Neuronal stem cell (in vitro differentiated cells): ENCODE measurements around the gene CARMIL1.

Experiments used
- DNase-seq: peaks from one replicate; pipeline ENCODE4 v3.0.0-alpha.2; 2013; ENCODE audit warnings: low spot score
- H2AFZ ChIP-seq: one replicate; pipeline ENCODE4 v1.6.1; 2013; ENCODE audit warnings: mild to moderate bottlenecking, low read length, inconsistent platforms
- H2AK5ac ChIP-seq: 2 replicates; pipeline ENCODE4 v1.6.1; 2013; ENCODE audit warnings: low read depth, mild to moderate bottlenecking, inconsistent platforms, low read length, moderate library complexity, mixed read lengths
- H2BK120ac ChIP-seq: 2 replicates; pipeline ENCODE4 v1.6.1; 2013; ENCODE audit warnings: low read depth, mild to moderate bottlenecking, inconsistent platforms, low read length, moderate library complexity, mixed read lengths
- H2BK12ac ChIP-seq: one replicate; pipeline ENCODE4 v1.6.1; 2013; ENCODE audit warnings: low read length, inconsistent platforms
- H2BK15ac ChIP-seq: 2 replicates; pipeline ENCODE4 v1.6.1; 2013; ENCODE audit warnings: mild to moderate bottlenecking, low read length, inconsistent platforms, mixed read lengths
- H2BK5ac ChIP-seq: one replicate; pipeline ENCODE4 v1.6.1; 2013; ENCODE audit warnings: inconsistent platforms, mild to moderate bottlenecking, low read length, moderate library complexity
- H3K14ac ChIP-seq: one replicate; pipeline ENCODE4 v1.6.1; 2013; ENCODE audit warnings: low read length, inconsistent platforms
- H3K18ac ChIP-seq: 2 replicates; pipeline ENCODE4 v1.6.1; 2013; ENCODE audit warnings: low read length, inconsistent platforms
- H3K23ac ChIP-seq: 2 replicates; pipeline ENCODE4 v1.6.1; 2013; ENCODE audit warnings: low read depth, mild to moderate bottlenecking, mixed read lengths, low read length, inconsistent platforms; ENCODE audit not compliant: poor library complexity
- H3K27ac ChIP-seq: replicated peaks from 3 replicates; pipeline ENCODE4 v1.5.1; 2013; ENCODE audit warnings: low read length, inconsistent platforms
- H3K27me3 ChIP-seq, 3 experiments: 2 replicates each; pipeline ENCODE4 v1.6.1; 2013; ENCODE audit warnings: low read length in 3 of 3, mild to moderate bottlenecking in 2 of 3, inconsistent platforms in 1 of 3, low read depth in 1 of 3, mixed read lengths in 1 of 3, moderate library complexity in 1 of 3; ENCODE audit not compliant: control insufficient read depth in 3 of 3, insufficient read depth in 3 of 3
- H3K36me3 ChIP-seq, 2 donors: replicated peaks in 1 of 2; 2 replicates each; pipeline ENCODE4 v1.6.1; 2013; ENCODE audit warnings: low read length in 2 of 2; ENCODE audit not compliant: control insufficient read depth in 2 of 2, insufficient read depth in 2 of 2
- H3K4ac ChIP-seq: 2 replicates; pipeline ENCODE4 v1.6.1; 2013; ENCODE audit warnings: inconsistent platforms, mild to moderate bottlenecking, low read length, moderate library complexity
- H3K4me1 ChIP-seq, 2 donors: 1 replicate in 1 of 2; 2 replicates in 1 of 2; pipeline ENCODE4 v1.6.1; 2013; ENCODE audit warnings: low read length in 2 of 2, low read depth in 1 of 2; ENCODE audit not compliant: control insufficient read depth in 2 of 2, insufficient read depth in 1 of 2
- H3K4me2 ChIP-seq: one replicate; pipeline ENCODE4 v1.6.1; 2013; ENCODE audit warnings: mild to moderate bottlenecking, low read length, inconsistent platforms; ENCODE audit not compliant: insufficient read depth, poor library complexity, severe bottlenecking
- H3K4me3 ChIP-seq, 2 donors: 2 replicates each; pipeline ENCODE4 v1.5.1; 2013; ENCODE audit warnings: low read length in 2 of 2, mild to moderate bottlenecking in 2 of 2, inconsistent platforms in 1 of 2, moderate library complexity in 1 of 2
- H3K79me1 ChIP-seq: one replicate; pipeline ENCODE4 v1.6.1; 2013; ENCODE audit warnings: low read depth, mild to moderate bottlenecking, inconsistent platforms, low read length, moderate library complexity
- H3K9ac ChIP-seq: one replicate; pipeline ENCODE4 v1.6.1; 2013; ENCODE audit warnings: mild to moderate bottlenecking, low read depth, low read length, inconsistent platforms; ENCODE audit not compliant: poor library complexity
- H3K9me3 ChIP-seq, 2 donors: replicated peaks in 1 of 2; 2 replicates each; pipeline versions ENCODE3 to v1.6.1; 2013; ENCODE audit warnings: low read length in 2 of 2, mild to moderate bottlenecking in 2 of 2, inconsistent platforms in 1 of 2, low read depth in 1 of 2, mixed read lengths in 1 of 2, moderate library complexity in 1 of 2; ENCODE audit not compliant: control insufficient read depth in 2 of 2, insufficient read depth in 1 of 2
- H4K8ac ChIP-seq: one replicate; pipeline ENCODE4 v1.6.1; 2013; ENCODE audit warnings: low read depth, mild to moderate bottlenecking, inconsistent platforms, low read length, moderate library complexity
- H4K91ac ChIP-seq: one replicate; pipeline ENCODE4 v1.6.1; 2013; ENCODE audit warnings: low read length, low read depth, mild to moderate bottlenecking, inconsistent platforms; ENCODE audit not compliant: poor library complexity
- WGBS, 2 donors: extraction: QIAGEN DNeasy Blood & Tissue Kit; methylation state at CpG; one replicate each; pipeline ENCODE4 v1.1.7; 2013; ENCODE audit warnings: missing lambda C conversion rate in 2 of 2, mixed read lengths in 1 of 2; ENCODE audit not compliant: insufficient read length in 2 of 2, insufficient replicate concordance in 1 of 2; ENCODE audit errors: extremely low coverage in 2 of 2; 5-methylcytosine and 5-hydroxymethylcytosine counted together

Gene CARMIL1

GRCh38 chr6:25303254-25303653 lies 24.1 kb downstream of the CARMIL1 start:
- Histone ChIP-seq H3K4ac (no peak overlapping the region), H3K9me3 (peaks cover 3 to 7% of the 10 kb centered on the region in 2 donors), H3K9ac (no peak overlapping the region), H2BK15ac (no peak overlapping the region), H2AK5ac (no peak overlapping the region), H2BK120ac (no peak overlapping the region), H4K8ac (no peak overlapping the region), H3K36me3 (no peaks in the 10 kb centered on the region), H2AFZ (no peak overlapping the region), H4K91ac (no peak overlapping the region), H2BK5ac (no peak overlapping the region), H3K23ac (no peak overlapping the region), H3K4me3 (no peak overlapping the region), H3K79me1 (no peaks in the 10 kb centered on the region), H3K4me1 (peaks cover 8 to 9% of the 10 kb centered on the region in 2 donors), H3K27ac (no peak overlapping the region), H3K18ac (no peak overlapping the region), H3K4me2 (no peak overlapping the region), H3K27me3 (no peaks in the 10 kb centered on the region), H3K14ac (no peak overlapping the region), H2BK12ac (no peak overlapping the region)
- WGBS, 2 donors: no CpG with 5 or more reads among the region's 1 CpG
- no peak for DNase-seq

GRCh38 chr6:25306379-25306778 lies 27.2 kb downstream of the CARMIL1 start:
- Histone ChIP-seq H3K27me3 (no peaks in the 10 kb centered on the region), H3K9ac (no peak overlapping the region), H3K23ac (no peak overlapping the region), H4K8ac (no peak overlapping the region), H3K79me1 (no peaks in the 10 kb centered on the region), H2AFZ (no peak overlapping the region), H2BK5ac (no peak overlapping the region), H4K91ac (no peak overlapping the region), H3K4me1 (peaks cover 5 to 8% of the 10 kb centered on the region in 2 donors), H3K18ac (no peak overlapping the region), H2BK120ac (no peak overlapping the region), H3K4me3 (no peak overlapping the region), H2BK12ac (no peak overlapping the region), H3K9me3 (peaks cover 3 to 7% of the 10 kb centered on the region in 2 donors), H3K36me3 (no peaks in the 10 kb centered on the region), H2BK15ac (no peak overlapping the region), H3K14ac (no peak overlapping the region), H2AK5ac (no peak overlapping the region), H3K27ac (no peak overlapping the region), H3K4ac (no peak overlapping the region), H3K4me2 (no peak overlapping the region)
- no CpG with 5 or more reads among the region's 2 CpGs for WGBS, 2 donors
- DNase-seq: no peak

- H3K9me3 ChIP-seq: peaks cover 3 to 7% of the 10 kb centered on the region in 2 donors
- H3K79me1 ChIP-seq: no peaks in the 10 kb centered on the region
- WGBS, 2 donors: no CpG with 5 or more reads among the region's 4 CpGs
- H3K23ac ChIP-seq: no peak overlapping the region
- H2AK5ac ChIP-seq: no peak overlapping the region
- H3K18ac ChIP-seq: no peak overlapping the region
- no peak overlapping the region for H3K4me3 ChIP-seq
- H4K8ac ChIP-seq: no peak overlapping the region
- H2AFZ ChIP-seq: no peak overlapping the region
- H3K4ac ChIP-seq: no peak overlapping the region
- no peak overlapping the region for H2BK15ac ChIP-seq
- H3K36me3 ChIP-seq: no peaks in the 10 kb centered on the region
- peaks cover 0 to 3% of the 10 kb centered on the region in 2 donors for H3K4me1 ChIP-seq
- H4K91ac ChIP-seq: no peak overlapping the region
- no peak overlapping the region for H3K4me2 ChIP-seq
- H2BK120ac ChIP-seq: no peak overlapping the region
- H3K27me3 ChIP-seq: no peaks in the 10 kb centered on the region
- H3K14ac ChIP-seq: no peak overlapping the region
- no peak overlapping the region for H3K27ac ChIP-seq
- no peak overlapping the region for H3K9ac ChIP-seq
- no peak for DNase-seq
- H2BK5ac ChIP-seq: no peak overlapping the region
- H2BK12ac ChIP-seq: no peak overlapping the region
These were observed 28.8 kb downstream of the CARMIL1 start for GRCh38 chr6:25307805-25308494.

- Histone ChIP-seq H3K27me3 (no peaks in the 10 kb centered on the region), H3K27ac (no peak overlapping the region), H3K18ac (no peak overlapping the region), H3K14ac (no peak overlapping the region), H3K9me3 (no peaks in the 10 kb centered on the region), H4K8ac (no peak overlapping the region), H2BK15ac (no peak overlapping the region), H4K91ac (no peak overlapping the region), H2BK12ac (no peak overlapping the region), H3K4me3 (no peak overlapping the region), H2BK5ac (no peak overlapping the region), H3K36me3 (no peaks in the 10 kb centered on the region), H3K23ac (no peak overlapping the region), H3K4me2 (no peak overlapping the region), H3K4me1 (peaks cover 3 to 4% of the 10 kb centered on the region in 2 donors), H2AFZ (no peak overlapping the region), H3K79me1 (no peaks in the 10 kb centered on the region), H2AK5ac (no peak overlapping the region), H3K4ac (no peak overlapping the region), H2BK120ac (no peak overlapping the region), H3K9ac (no peak overlapping the region)
- DNase-seq: no peak
- no CpG with 5 or more reads among the region's 8 CpGs for WGBS, 2 donors
These were observed 30.7 kb downstream of the CARMIL1 start for GRCh38 chr6:25309886-25310285.
